ENCODE measurements around the gene RFLNA.
"Not testable (repeated sequence)": the region's sequence is repeated elsewhere in the genome, so short reads cannot be mapped to it uniquely, and the experiment has no call there.

RFLNA gene

DNA sequence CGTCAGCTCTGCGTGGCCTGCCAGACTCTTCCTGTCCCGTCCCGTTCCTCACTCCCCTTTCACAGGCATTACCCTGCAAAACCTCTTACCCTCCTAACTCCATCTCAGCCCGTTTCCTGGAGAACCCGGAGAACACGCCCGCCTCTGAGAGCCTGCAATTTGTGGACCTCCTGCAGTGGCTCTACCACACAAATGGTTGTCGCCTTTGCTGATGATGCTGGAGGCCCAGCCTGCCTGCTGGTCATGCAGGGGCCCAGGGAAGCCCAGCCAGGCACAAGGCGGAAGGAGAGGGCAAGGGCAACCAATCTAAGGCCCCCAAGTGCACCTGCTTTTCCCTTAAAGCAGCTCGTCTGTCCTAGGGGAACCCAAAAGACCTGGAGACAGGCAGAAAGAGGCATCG is 22.5 kb downstream of the RFLNA start:
- in situ Hi-C loops (cut with HindIII; ENCODE audit: low sequenced_read_pairs): loop anchor here (5.0 kb wide), 1 partner anchor 275 kb away; no protein-coding TSS in a partner anchor

DNA sequence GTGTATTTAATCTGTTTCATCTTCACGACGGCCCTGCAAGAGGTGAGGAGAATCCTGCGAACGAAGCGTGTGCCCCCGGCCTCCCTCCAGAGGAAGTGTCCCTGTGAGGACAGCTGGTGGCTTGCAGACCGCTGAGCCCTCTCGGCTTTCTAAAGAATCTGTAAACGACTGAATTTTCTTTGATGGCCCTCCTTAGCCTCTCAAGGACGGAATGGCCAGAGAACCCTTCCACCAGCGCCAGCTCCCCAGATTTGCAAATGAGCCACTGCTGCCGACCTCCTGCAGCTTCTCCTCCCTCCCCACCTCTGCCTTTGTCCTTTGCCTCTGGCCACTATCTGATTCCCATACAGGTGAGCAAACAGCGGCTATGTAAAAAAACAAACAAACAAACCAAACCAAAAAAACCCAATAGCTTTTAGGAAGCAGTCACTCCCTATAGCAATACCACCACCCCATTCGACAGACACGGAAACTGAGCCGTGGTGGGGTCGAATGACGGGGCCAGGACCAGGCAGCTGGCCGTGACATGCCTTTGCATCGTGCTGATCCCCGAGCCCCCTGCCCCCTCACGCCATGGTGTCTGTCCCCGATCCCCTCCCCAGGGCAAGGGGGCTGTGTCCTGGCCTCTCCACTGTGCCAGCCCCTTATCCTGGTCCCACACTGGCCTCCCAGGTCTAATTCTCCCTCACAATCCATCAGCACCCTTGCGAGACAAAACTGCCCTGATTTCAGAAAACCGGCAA is 23.6 kb downstream of the RFLNA start:
- in situ Hi-C loops (cut with HindIII; ENCODE audit: low sequenced_read_pairs): loop anchor here (5.0 kb wide), 1 partner anchor 276 kb away; no protein-coding TSS in a partner anchor

DNA sequence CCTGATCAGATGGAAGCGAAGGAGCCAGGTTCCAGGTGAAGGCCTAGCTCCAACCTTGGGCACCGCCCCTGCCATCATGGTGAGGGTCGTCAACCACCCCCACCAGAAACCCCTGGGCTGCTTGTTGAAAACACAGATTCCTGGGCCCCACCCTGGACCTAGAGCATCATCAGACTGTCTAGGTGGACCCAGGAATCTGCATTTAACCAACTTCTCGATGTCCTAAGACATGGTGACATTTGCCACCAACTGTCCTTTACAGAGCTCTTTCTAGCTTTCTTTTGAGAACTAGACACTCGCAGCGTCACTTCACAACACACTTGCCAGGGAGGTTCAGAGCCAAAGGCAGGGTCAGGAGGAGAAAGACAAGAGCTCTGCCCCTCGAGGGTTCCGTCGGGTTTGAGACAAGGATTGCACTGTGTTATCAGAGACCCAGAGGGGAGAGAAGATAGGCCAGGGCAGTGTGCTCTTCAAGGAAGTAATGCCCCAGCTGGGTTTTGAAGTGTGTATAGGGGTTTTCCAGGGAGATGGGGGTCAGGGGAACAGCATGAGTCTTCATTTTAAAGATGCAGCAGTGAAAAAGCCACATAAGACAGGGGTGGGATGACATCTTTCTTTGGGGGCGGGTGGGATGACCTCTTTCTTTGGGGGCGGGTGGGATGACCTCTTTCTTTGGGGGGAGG is 24.6 kb downstream of the RFLNA start:
- in situ Hi-C loops (cut with HindIII; ENCODE audit: low sequenced_read_pairs): loop anchor here (5.0 kb wide), 1 partner anchor 277 kb away; no protein-coding TSS in a partner anchor

DNA sequence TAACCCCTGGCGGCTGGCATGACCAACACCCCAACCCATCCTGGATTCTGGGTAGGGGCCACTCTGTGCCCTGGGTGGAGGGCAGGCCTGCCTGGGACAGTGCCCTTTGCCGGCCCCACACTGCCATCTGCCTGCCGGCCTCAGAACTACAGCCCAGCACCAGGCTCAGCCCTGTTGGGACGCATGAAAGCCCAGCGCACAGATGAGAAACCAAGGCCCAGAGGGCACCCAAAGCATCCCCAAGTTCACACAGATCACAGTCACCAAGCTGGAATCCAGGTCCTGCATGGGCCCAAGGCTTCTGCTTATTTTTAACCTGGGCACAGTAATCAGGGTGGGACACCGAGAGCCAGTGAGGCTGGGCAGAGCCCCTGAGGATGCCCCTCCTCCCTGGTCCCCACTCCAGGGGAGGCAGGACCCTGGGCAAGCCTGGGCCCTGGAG is 26.2 kb downstream of the RFLNA start:
- in situ Hi-C loops (cut with HindIII; ENCODE audit: low sequenced_read_pairs): no loop called here

DNA sequence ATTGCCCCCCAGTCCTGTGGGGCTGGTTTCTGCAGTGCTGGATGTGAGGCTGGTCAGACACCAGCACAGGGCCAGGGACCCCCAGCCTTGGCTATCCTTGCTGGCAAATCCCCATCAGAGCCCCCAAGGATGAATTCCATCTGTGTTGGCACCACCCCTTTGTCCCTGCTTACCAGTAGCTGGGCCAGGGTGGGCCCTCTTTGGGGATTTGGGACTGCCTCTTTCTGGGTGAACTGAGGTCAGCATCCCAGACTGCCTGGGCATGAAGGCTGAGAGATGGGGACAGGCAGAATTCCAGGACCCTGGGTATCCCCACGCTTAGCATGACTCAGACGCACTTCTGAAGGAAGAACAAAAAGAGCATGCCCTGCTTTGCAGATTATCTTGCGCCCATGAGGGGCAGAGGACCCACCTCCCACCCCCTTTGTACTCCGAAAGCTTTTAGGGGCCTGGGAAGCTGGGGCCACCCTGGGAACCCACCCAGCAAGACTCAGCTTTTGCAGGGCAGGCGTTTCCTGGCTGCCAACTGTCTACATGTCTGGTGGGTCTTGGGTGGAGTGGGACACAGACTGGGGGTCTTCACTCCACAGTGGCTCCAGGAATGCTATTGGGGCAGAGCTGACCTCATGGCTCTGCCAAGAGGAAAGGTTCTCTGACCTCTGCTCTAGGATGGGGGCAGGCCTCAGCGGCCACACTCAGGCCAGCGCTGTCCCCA is 26.8 kb downstream of the RFLNA start:
- in situ Hi-C loops (cut with HindIII; ENCODE audit: low sequenced_read_pairs): no loop called here

DNA sequence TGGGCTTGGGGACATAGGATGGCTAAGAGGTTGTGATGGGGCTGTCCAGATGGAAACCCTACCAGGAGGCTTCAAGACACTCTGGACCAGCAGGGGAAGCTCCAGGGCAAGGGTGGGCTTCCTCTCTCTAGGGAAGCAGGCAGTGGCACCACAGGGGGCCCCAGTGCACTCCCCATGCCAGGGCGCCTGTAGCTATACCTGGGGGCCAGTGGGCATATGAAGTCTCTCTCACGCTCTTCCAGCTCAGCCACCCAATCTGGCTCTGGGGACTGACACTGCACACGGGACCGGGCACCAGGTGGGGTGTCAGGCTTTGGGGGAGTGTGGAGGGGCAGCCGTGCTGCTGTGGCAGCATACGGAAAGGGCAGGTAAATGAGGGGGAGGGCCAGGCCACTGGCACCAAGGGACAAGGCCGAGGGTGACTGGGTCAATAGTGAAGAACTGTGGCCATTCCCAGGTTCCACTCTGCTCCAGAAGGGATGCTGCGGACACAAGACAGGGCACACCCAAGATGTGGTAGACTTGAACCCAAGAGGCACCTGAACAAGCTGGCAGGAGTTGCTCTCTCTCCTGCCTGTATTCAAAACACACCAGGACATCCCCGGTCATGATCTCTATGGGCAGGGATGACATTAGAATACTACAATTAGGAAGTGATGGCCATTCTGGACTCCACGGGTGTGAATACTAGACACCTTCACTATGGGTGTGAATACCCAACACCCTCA is 27.5 kb downstream of the RFLNA start:
- in situ Hi-C loops (cut with HindIII; ENCODE audit: low sequenced_read_pairs): no loop called here

DNA sequence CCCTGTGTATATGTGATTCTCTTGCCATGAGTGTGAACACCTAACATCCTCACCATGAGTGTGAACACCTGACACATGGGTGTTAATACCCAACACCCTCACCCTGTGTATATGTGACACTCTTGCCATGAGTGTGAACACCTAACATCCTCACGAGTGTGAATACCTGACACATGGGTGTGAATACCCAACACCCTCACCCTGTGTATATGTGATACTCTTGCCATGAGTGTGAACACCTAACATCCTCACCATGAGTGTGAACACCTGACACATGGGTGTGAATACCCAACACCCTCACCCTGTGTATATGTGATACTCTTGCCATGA is 28.1 kb downstream of the RFLNA start:
- in situ Hi-C loops (cut with HindIII; ENCODE audit: low sequenced_read_pairs): not testable (repeated sequence)

DNA sequence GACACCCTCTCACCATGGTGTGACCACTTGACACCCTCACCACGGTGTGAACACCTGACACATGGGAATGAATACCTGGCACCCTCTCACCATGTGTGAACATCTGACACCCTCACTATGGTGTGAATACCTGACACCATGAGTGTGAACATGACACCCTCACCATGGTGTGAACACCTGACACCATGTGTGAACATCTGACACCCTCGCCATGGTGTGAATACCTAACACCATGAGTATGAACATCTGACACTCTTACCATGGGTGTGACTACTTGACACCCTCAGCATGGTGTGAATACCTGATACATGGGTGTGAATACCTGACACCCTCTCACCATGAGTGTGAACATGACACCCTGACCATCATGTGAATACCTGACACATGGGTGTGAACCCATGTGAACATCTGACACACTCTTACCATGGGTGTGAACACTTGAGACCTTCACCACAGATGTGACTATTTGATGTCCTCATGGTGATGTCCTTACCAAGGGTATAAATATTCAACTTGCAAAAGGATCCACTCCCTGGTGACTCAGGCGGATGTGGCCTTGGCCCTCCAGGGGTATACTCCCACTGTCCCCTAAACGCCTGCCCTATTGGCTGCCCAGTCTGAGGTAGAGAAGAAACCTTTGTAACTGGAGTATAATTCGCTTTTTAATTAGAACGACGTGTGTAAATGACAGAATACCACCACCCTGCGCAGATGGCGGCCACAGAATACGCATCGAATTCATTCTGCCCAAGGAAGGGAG is 29.1 kb downstream of the RFLNA start:
- in situ Hi-C loops (cut with HindIII; ENCODE audit: low sequenced_read_pairs): no loop called here

DNA sequence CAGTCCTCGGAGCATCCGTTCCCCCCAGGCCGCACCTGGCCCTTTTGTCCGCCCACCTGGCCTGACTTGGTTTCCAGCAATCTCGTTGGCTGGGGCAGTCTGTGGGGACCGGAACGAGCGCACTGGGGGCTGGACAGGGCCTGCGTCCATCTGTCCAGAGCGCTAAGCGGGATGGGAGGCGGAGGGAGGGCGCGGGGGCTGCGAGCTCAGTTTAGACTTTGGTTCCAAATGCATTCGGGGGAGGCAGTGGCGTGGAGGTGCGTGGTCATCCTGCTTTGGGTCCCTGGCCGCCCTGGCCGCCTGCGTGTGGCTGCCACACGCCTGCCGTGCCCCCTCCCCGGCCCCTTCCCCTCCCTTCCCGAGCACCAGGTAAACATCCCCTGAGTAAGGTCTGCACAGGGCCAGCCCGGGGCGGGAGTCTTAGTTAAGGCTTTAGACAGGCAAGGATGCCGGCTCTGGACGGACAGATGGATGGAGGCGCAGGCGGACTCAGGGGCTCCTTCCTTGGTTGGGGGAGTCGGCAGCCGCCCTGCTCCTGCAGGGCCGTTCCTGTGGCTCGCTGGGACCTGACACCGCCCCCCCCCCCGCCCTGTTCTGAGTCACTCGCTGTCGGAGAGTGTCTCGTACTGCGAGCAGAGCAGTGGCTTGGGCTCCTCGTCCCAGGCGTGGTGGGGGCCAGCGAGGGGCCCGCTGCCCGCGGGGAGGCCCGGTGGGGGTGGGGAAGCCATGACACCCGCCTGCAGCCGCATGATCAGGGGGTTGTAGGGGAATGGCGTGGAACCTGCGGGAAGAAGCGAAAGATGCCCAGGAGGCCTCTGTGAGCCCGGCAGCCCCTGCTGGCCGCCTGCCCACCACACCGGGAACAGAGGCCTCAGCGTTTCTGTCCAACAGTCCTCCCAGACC is 30.2 kb downstream of the RFLNA start:
- in situ Hi-C loops (cut with HindIII; ENCODE audit: low sequenced_read_pairs): no loop called here

DNA sequence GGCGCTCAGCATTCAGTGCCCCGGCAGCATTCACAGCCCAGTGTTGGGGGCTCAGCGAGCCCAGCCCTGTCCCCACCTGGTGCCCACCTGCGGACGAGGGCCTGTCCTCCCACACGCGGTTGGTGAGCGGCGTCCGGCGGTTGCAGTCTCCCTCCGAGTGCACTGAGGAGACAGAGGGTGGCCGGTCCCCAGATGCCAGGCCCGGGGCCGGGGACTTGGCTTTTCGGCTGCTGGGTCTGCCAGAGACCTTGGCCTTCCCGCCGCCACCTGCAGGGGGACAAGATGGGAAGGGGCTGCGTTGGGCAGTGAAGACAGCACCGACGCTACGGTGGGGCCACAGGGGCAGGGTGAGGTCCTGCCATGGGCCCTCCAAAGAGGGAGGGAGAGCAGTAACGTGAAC is 31.2 kb downstream of the RFLNA start:
- in situ Hi-C loops (cut with HindIII; ENCODE audit: low sequenced_read_pairs): no loop called here

DNA sequence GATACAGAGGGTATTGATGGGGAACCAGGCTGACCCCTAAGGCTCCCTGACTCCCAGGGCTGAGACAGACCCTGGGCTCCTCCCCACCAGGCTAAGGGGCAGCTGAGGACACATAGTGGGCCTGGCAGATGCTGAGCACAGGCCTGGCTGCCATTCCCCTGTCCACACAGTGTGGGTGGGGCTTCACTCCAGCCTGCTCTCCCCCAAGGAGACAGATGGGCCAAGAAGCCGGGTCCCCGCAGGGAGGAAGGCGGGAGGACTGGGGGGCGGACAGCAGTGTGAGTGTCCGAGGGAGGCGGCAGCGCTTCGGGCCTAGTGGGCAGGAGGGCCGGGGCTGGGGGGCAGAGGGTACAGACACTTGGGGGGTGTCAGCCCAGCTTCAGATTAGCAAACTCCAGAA is 32.0 kb downstream of the RFLNA start:
- in situ Hi-C loops (cut with HindIII; ENCODE audit: low sequenced_read_pairs): no loop called here

DNA sequence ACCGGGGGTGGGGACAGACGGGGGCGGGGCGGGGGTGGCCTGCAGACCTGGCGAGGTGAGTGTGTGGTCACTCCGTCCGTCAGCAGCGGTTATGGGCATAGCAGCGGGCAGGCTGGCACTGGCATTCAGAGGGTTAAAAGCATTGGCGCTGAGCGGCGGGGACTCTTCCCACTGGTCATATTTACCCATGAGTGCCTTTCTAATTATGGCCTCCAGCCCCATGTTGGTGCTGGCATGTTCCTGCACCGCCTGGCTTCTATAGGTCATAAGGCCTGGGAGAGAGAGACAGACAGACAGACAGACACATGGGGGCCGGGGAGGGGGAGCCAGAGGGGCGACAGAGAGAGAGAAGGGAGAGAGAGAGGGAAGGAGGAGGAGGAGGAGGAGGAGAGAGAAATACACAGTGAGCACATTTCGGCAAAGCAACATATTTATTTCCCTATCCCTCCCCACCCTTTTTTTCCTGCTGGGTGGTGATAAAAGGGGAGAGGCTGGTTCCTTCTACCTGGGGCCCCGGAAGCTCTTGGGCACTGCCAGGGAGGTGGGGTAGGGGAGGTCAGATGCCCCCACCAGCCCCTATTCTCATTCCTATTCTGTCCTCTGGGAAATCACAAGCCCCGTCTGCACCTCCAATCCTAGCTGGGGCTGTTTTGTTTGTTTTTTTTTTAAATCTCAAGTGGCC is 32.6 kb downstream of the RFLNA start:
- in situ Hi-C loops (cut with HindIII; ENCODE audit: low sequenced_read_pairs): no loop called here

DNA sequence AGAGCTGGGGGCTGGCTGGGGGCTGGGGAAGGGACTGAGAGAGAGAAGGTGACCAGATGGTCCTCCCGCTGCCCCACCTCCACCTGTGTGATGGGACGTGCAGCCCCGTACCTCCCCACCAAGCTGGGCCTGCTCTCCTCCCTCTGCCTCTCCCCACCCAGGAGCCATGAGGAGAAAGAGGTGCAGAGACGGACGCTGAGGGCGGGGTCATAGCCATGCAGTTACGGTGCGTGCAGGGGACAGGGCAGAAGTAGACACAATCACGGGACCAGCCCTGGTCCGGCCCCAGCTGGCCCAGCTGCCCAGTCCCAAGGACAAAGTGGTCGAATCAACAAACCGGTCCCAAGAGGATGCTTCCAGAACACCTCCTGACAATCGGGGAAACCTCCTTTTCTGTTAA is 33.2 kb downstream of the RFLNA start:
- in situ Hi-C loops (cut with HindIII; ENCODE audit: low sequenced_read_pairs): no loop called here

DNA sequence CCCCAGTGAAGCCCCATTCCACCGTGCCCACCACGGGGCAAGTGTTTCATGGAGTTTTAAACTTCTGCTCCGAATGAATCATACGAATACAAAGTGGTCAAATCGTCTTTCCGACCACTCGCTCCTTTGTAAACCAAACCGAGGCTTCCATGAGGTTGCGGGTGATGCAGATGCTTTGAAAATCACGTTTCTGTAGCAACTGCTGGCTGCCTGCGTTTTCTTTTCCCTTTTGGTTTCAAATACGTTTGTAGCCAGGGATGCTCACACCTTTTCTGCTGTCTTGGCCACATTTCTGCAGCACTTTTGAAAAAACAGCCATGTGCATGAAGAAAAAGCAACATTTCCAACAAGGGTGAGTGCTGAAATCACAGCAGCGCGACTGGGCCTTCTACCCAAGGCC is 33.7 kb downstream of the RFLNA start:
- in situ Hi-C loops (cut with HindIII; ENCODE audit: low sequenced_read_pairs): no loop called here

DNA sequence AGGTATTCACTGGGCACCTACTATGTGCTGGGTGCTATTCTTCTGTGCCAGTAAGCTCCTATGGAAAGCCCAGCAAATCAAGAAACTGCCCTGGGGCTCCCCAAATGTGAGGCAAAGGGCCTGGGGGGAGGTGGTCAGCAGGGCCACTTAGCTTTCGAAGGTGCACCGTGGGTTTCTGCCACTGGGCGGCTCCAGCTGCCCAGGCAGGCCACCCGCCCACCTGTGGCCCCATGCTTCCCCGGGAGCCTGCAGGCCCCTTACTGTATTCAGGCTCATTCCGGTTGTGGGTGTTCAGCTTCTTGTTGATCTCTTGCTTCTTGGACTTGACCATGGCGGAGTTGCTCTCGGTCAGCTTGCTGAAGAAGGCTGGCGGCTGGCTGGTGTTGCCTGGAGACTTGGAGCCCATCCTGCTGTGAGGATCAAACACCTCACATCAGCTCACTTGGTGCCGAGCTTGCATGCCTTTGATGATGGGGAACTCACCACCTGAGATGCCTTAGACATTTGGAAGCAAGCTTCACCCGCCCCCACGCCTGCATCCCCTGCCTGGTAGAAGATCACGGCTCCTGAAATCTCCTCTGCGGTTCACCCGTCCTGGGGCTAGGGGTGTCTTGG is 37.3 kb downstream of the RFLNA start:
- in situ Hi-C loops (cut with HindIII; ENCODE audit: low sequenced_read_pairs): loop anchor here (10.0 kb wide), 1 partner anchor 57 kb away; no protein-coding TSS in a partner anchor

DNA sequence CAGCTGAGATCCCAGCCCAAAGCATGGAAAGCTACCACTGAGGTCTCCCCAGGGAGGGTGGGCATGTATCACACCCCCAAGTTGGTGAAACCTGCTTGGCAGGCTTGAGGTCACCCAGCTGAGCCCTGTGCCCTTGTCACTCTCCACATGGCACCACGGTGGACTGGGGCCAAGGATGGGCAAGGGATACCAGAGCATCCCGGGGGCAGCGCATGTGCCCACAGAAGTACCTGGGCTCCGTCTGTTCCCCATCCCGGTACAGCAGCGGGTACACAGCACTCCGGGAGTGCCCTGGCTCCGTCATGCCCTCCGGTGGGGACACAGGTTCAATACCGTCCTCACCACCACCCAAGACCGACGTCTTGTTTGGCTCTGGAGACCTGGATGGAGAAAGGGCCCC is 38.0 kb downstream of the RFLNA start:
- in situ Hi-C loops (cut with HindIII; ENCODE audit: low sequenced_read_pairs): loop anchor here (10.0 kb wide), 1 partner anchor 58 kb away; no protein-coding TSS in a partner anchor

DNA sequence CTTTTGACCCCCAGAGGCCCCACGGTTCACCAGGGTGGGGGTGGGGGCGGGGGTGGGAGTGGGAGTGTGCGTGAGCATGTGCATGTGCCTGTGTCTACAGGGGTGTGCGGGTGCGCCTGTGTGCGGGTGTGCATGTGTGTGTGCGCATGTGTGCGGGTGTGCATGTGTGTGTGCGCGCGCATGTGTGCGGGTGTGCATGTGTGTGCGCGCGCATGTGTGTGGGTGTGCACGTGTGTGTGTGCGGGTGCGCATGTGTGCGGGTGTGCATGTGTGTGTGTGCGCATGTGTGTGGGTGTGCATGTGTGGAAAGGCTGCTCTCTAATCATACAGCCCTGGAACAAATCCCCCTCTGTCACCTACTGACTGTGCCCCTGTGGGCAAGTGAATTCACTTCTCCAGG is 38.8 kb downstream of the RFLNA start:
- in situ Hi-C loops (cut with HindIII; ENCODE audit: low sequenced_read_pairs): loop anchor here (10.0 kb wide), 1 partner anchor 59 kb away; no protein-coding TSS in a partner anchor

DNA sequence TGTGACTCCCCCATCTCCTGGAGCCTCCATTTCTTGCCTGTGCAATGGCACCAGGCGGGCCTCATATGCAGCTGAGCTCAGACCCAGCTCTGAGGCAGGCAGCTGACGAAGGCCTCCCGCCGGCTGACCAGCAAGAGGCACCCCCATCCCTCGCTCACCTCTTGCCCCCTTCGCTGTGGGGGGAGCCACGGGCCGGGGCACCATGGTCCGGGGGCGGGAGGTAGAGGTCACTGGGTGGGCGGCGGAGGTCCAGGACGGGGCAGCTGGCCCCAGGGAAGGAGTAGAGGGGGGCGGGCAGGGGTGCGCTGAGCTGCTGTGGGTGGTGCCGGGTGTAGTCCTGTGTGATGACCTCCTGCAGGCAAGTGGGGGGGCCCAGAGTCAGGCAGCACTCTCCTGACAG is 39.4 kb downstream of the RFLNA start:
- in situ Hi-C loops (cut with HindIII; ENCODE audit: low sequenced_read_pairs): loop anchor here (10.0 kb wide), 1 partner anchor 59 kb away; no protein-coding TSS in a partner anchor

All from endothelial cell of hepatic sinusoid (primary cell).